ENCODE data around the gene KIFAP3.

GRCh38 chr1:170032531-170033280 is 41.8 kb downstream of the KIFAP3 start:
- no peak for TF ChIP-seq CTCF (IDR thresholded peaks at IDR 0.05)
- TF ChIP-seq POLR2A (IDR thresholded peaks at IDR 0.05) = no peak
- no peak for TF ChIP-seq POLR2AphosphoS5 (IDR thresholded peaks at IDR 0.05; ENCODE audit: insufficient read depth in 1 of 2, low read depth in 1 of 2)

Data from vagina (tissue), 2 donors.